Osteoblast (primary cell): ENCODE measurements around the gene ACER3. TPM values are rescaled to one million over a fixed set of nuclear protein-coding genes. Genes with fewer than 3 reads are reported as not detected.

Experiments used
- DNase-seq: peaks from one replicate; pipeline ENCODE4 v3.0.0; 2011; ENCODE audit warnings: low spot score, mixed read lengths; ENCODE audit not compliant: insufficient read length; ENCODE audit errors: missing footprints
- H2AFZ ChIP-seq: 2 replicates; pipeline ENCODE4 v1.6.0; 2011; ENCODE audit warnings: mild to moderate bottlenecking, low read length
- H3K27ac ChIP-seq: 2 replicates; pipeline ENCODE4 v1.5.1; 2011; ENCODE audit warnings: mild to moderate bottlenecking, low read depth, low read length, moderate library complexity
- H3K27me3 ChIP-seq: 2 replicates; pipeline ENCODE4 v1.6.0; 2012; ENCODE audit warnings: mild to moderate bottlenecking, control low read depth, inconsistent platforms, low read length, moderate library complexity; ENCODE audit not compliant: insufficient read depth
- H3K36me3 ChIP-seq: 2 replicates; pipeline ENCODE4 v1.5.1; 2011; ENCODE audit warnings: mild to moderate bottlenecking, low read length, control low read depth, moderate library complexity; ENCODE audit not compliant: insufficient read depth
- H3K4me1 ChIP-seq: 2 replicates; pipeline ENCODE4 v1.5.1; 2011; ENCODE audit warnings: mild to moderate bottlenecking, low read length, control low read depth, moderate library complexity; ENCODE audit not compliant: insufficient read depth
- H3K4me2 ChIP-seq: 2 replicates; pipeline ENCODE4 v1.6.0; 2011; ENCODE audit warnings: mild to moderate bottlenecking, low read length; ENCODE audit not compliant: insufficient read depth
- H3K4me3 ChIP-seq: fragments of 200-600 bp; sonication (generic); 3 replicates; pipeline ENCODE4 v1.5.1; 2012; ENCODE audit warnings: mild to moderate bottlenecking, low read length, inconsistent platforms; ENCODE audit not compliant: insufficient read depth
- H3K79me2 ChIP-seq: 2 replicates; pipeline ENCODE4 v1.6.0; 2012; ENCODE audit warnings: mild to moderate bottlenecking, low read length, control low read depth, inconsistent platforms; ENCODE audit not compliant: insufficient read depth
- H3K9me3 ChIP-seq: 2 replicates; pipeline ENCODE4 v1.5.1; 2011; ENCODE audit warnings: low read depth, low read length, control low read depth
- H4K20me1 ChIP-seq: 2 replicates; pipeline ENCODE4 v1.6.0; 2012; ENCODE audit warnings: mild to moderate bottlenecking, low read length, control low read depth; ENCODE audit not compliant: insufficient read depth
- total RNA-seq: library from RNA; depleted of rRNA; stranded (reverse); fragments of >200 nt; gene quantifications from 2 replicates; pipeline ENCODE4 v1.2.3, GENCODE V29; 2012
- TF ChIP-seq, protein P1 (sequence below): IDR thresholded peaks from 2 replicates; pipeline ENCODE4 v1.5.1; 2011; ENCODE audit warnings: mild to moderate bottlenecking, low read depth, low read length, moderate library complexity; ENCODE audit errors: extremely low read depth

Gene ACER3
- total RNA-seq, 1 donor = 9.8 TPM

DNA sequence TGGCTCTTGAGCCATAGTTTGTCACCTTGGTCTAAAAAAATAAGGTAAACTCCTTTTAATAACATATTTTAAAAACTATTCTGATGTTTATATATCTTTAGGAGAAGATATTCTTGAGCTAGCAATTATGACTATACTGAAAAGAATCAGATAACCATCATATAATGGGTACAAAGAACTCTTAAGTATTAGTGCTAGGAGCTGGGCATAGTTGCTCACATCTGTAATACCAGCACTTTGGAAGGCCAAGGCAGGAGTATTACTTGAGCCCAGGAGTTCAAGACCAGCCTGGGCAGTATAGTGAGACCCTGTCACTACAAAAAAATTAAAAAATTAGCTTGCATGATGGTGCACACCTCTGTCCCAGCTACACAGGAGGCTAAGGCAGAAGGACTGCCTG, 119.5 kb downstream of the ACER3 start:
- Histone ChIP-seq H3K4me2 (no peak overlapping the region), H3K79me2 (no peaks in the 10 kb centered on the region), H2AFZ (no peak overlapping the region), H3K27ac (no peak overlapping the region), H3K27me3 (no peaks in the 10 kb centered on the region), H3K4me1 (no peaks in the 10 kb centered on the region), H3K9me3 (peaks cover 2% of the 10 kb centered on the region), H4K20me1 (no peaks in the 10 kb centered on the region), H3K36me3 (no peaks in the 10 kb centered on the region), H3K4me3 (no peak overlapping the region)
- TF ChIP-seq, protein P1, sequence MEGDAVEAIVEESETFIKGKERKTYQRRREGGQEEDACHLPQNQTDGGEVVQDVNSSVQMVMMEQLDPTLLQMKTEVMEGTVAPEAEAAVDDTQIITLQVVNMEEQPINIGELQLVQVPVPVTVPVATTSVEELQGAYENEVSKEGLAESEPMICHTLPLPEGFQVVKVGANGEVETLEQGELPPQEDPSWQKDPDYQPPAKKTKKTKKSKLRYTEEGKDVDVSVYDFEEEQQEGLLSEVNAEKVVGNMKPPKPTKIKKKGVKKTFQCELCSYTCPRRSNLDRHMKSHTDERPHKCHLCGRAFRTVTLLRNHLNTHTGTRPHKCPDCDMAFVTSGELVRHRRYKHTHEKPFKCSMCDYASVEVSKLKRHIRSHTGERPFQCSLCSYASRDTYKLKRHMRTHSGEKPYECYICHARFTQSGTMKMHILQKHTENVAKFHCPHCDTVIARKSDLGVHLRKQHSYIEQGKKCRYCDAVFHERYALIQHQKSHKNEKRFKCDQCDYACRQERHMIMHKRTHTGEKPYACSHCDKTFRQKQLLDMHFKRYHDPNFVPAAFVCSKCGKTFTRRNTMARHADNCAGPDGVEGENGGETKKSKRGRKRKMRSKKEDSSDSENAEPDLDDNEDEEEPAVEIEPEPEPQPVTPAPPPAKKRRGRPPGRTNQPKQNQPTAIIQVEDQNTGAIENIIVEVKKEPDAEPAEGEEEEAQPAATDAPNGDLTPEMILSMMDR = no peak
- no peak for DNase-seq

DNA sequence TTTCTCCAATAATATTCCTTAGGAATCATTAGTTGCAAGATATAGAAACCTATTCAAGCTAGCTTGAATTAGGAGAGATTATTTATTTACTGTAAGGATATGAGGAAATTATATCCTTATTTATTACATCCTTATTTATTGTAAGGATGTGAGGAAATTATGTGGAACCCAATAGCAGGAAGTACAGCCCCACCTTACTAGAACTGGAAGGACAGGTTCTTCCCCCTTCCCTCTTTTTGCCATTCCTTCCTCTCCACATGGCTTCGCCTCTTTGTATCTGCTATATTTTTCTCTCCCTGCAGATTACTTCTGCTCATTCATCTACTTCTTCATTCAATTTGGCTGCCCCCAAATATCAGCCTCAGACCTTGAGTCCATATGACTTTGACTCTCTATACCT, 124.0 kb downstream of the ACER3 start:
- no peak overlapping the region for H3K4me2 ChIP-seq
- DNase-seq = no peak
- no peak overlapping the region for H3K4me3 ChIP-seq
- no peak overlapping the region for H2AFZ ChIP-seq
- H3K9me3 ChIP-seq = no peaks in the 10 kb centered on the region
- H3K79me2 ChIP-seq = no peaks in the 10 kb centered on the region
- no peaks in the 10 kb centered on the region for H3K4me1 ChIP-seq
- no peak overlapping the region for H3K27ac ChIP-seq
- H3K36me3 ChIP-seq = no peaks in the 10 kb centered on the region
- H4K20me1 ChIP-seq = no peaks in the 10 kb centered on the region
- H3K27me3 ChIP-seq = no peaks in the 10 kb centered on the region
- TF ChIP-seq, protein P1 = no peak

- H3K36me3 ChIP-seq = no peaks in the 10 kb centered on the region
- H3K4me1 ChIP-seq = no peaks in the 10 kb centered on the region
- no peak overlapping the region for H3K4me2 ChIP-seq
- no peak overlapping the region for H3K27ac ChIP-seq
- no peaks in the 10 kb centered on the region for H3K27me3 ChIP-seq
- no peaks in the 10 kb centered on the region for H3K79me2 ChIP-seq
- TF ChIP-seq, protein P1 = no peak
- no peaks in the 10 kb centered on the region for H3K9me3 ChIP-seq
- H2AFZ ChIP-seq = no peak overlapping the region
- DNase-seq = no peak
- H4K20me1 ChIP-seq = no peaks in the 10 kb centered on the region
- H3K4me3 ChIP-seq = no peak overlapping the region
Observed at GRCh38 chr11:76987203-76987602, 126.5 kb downstream of the ACER3 start.

DNA sequence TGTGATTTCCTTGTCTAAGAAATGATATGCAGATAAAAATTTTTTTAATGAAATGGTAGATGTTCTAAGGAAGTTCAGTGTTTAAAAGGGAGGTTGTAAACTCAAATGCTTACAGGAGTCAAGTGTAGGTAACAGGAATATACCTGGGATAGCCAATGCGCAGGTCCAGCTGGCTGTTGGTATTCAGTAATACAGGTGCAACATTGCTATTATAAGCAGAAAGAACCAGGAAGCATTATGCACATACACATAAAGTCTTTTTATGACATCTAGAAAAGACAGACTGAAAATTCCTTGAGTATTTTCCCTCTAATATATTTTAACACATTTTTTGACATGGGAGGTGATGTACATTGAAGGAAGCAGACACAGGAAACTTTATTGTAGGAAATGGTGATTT, 129.9 kb downstream of the ACER3 start:
- H3K27me3 ChIP-seq = no peaks in the 10 kb centered on the region
- no peaks in the 10 kb centered on the region for H3K79me2 ChIP-seq
- no peak overlapping the region for H3K4me2 ChIP-seq
- no peaks in the 10 kb centered on the region for H3K36me3 ChIP-seq
- no peaks in the 10 kb centered on the region for H3K9me3 ChIP-seq
- no peaks in the 10 kb centered on the region for H3K4me1 ChIP-seq
- H3K27ac ChIP-seq = no peak overlapping the region
- H4K20me1 ChIP-seq = no peaks in the 10 kb centered on the region
- no peak overlapping the region for H2AFZ ChIP-seq
- no peak for DNase-seq
- no peak overlapping the region for H3K4me3 ChIP-seq
- TF ChIP-seq, protein P1 = no peak
